Measurements from ENCODE around the gene ZNF292.

- TF ChIP-seq, protein P1, sequence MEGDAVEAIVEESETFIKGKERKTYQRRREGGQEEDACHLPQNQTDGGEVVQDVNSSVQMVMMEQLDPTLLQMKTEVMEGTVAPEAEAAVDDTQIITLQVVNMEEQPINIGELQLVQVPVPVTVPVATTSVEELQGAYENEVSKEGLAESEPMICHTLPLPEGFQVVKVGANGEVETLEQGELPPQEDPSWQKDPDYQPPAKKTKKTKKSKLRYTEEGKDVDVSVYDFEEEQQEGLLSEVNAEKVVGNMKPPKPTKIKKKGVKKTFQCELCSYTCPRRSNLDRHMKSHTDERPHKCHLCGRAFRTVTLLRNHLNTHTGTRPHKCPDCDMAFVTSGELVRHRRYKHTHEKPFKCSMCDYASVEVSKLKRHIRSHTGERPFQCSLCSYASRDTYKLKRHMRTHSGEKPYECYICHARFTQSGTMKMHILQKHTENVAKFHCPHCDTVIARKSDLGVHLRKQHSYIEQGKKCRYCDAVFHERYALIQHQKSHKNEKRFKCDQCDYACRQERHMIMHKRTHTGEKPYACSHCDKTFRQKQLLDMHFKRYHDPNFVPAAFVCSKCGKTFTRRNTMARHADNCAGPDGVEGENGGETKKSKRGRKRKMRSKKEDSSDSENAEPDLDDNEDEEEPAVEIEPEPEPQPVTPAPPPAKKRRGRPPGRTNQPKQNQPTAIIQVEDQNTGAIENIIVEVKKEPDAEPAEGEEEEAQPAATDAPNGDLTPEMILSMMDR (IDR thresholded peaks at IDR 0.05): no peak
- TF ChIP-seq EP300 (IDR thresholded peaks at IDR 0.05; ENCODE audit: low read depth) (no peak), POLR2A (IDR thresholded peaks at IDR 0.05) (no peak)
Observed at GRCh38 chr6:87274660-87275274, 119.4 kb downstream of the ZNF292 start.
